HEK293 (cell line): Measurements from ENCODE around the gene GALNS.
A peak's percentile ranks its signal among the peaks of the same experiment; 100 is the strongest.

Experiments
- ZNF169 ChIP-seq: fragments of 450-650 bp; formaldehyde crosslinking; IDR thresholded peaks from 2 replicates; pipeline ENCODE4 v1.5.1; 2016; ENCODE audit warnings: missing biosample characterization, missing genetic modification characterization
- ZNF266 ChIP-seq: fragments of 450-650 bp; formaldehyde crosslinking; IDR thresholded peaks from 2 replicates; pipeline ENCODE4 v1.5.1; 2016; ENCODE audit warnings: missing biosample characterization, missing genetic modification characterization, low read depth
- ZNF324 ChIP-seq: fragments of 450-650 bp; formaldehyde crosslinking; IDR thresholded peaks from 2 replicates; pipeline ENCODE4 v1.5.1; 2016; ENCODE audit warnings: missing biosample characterization, missing genetic modification characterization
- ZNF350 ChIP-seq: fragments of 450-650 bp; formaldehyde crosslinking; IDR thresholded peaks from 2 replicates; pipeline ENCODE4 v1.5.0; 2017; ENCODE audit warnings: missing biosample characterization, mild to moderate bottlenecking, missing genetic modification characterization
- ZNF404 ChIP-seq: fragments of 450-650 bp; formaldehyde crosslinking; IDR thresholded peaks from 2 replicates; pipeline ENCODE4 v1.5.1; 2017; ENCODE audit warnings: missing biosample characterization, missing genetic modification characterization
- ZNF433 ChIP-seq: fragments of 450-650 bp; formaldehyde crosslinking; IDR thresholded peaks from 2 replicates; pipeline ENCODE4 v1.5.1; 2016; ENCODE audit warnings: missing biosample characterization, missing genetic modification characterization, low read depth
- ZNF610 ChIP-seq: fragments of 450-650 bp; formaldehyde crosslinking; IDR thresholded peaks from 2 replicates; pipeline ENCODE4 v1.5.1; 2016; ENCODE audit warnings: missing biosample characterization, missing genetic modification characterization, borderline replicate concordance
- ZNF660 ChIP-seq: fragments of 450-650 bp; IDR thresholded peaks from 2 replicates; pipeline ENCODE4 v1.5.1; 2018; ENCODE audit warnings: missing biosample characterization, mild to moderate bottlenecking, missing genetic modification characterization
- ZNF768 ChIP-seq: fragments of 450-650 bp; formaldehyde crosslinking; IDR thresholded peaks from 2 replicates; pipeline ENCODE4 v1.5.1; 2018; ENCODE audit warnings: missing biosample characterization, mild to moderate bottlenecking, missing genetic modification characterization
- ZNF830 ChIP-seq: fragments of 450-650 bp; IDR thresholded peaks from 2 replicates; pipeline ENCODE4 v1.5.0; 2018; ENCODE audit warnings: missing biosample characterization, missing genetic modification characterization, low read depth, mild to moderate bottlenecking, moderate library complexity
- ZSCAN16 ChIP-seq: fragments of 450-650 bp; formaldehyde crosslinking; IDR thresholded peaks from 2 replicates; pipeline ENCODE4 v1.5.1; 2016; ENCODE audit warnings: missing biosample characterization, missing genetic modification characterization
- ZSCAN23 ChIP-seq: fragments of 450-650 bp; formaldehyde crosslinking; IDR thresholded peaks from 2 replicates; pipeline ENCODE4 v1.5.1; 2016; ENCODE audit warnings: missing biosample characterization, missing genetic modification characterization
- TF ChIP-seq, protein P1 (sequence below): fragments of 450-650 bp; formaldehyde crosslinking; IDR thresholded peaks from 2 replicates; pipeline ENCODE4 v1.5.1; 2016; ENCODE audit warnings: missing biosample characterization, missing genetic modification characterization
- TF ChIP-seq, protein P2 (sequence below): fragments of 450-650 bp; formaldehyde crosslinking; IDR thresholded peaks from 2 replicates; pipeline ENCODE4 v1.5.1; 2017; ENCODE audit warnings: missing biosample characterization, missing genetic modification characterization
- TF ChIP-seq, protein P3 (sequence below): fragments of 450-650 bp; formaldehyde crosslinking; IDR thresholded peaks from 2 replicates; pipeline ENCODE4 v1.5.1; 2016; ENCODE audit warnings: missing biosample characterization, missing genetic modification characterization
- TF ChIP-seq, protein P4 (sequence below): fragments of 450-650 bp; formaldehyde crosslinking; IDR thresholded peaks from 2 replicates; pipeline ENCODE4; 2016; ENCODE audit warnings: missing biosample characterization, missing genetic modification characterization
- TF ChIP-seq, protein P5 (sequence below): fragments of 450-650 bp; formaldehyde crosslinking; IDR thresholded peaks from 2 replicates; pipeline ENCODE4 v1.5.1; 2017; ENCODE audit warnings: missing biosample characterization, missing genetic modification characterization
- TF ChIP-seq, protein P6 (sequence below): fragments of 450-650 bp; formaldehyde crosslinking; IDR thresholded peaks from 2 replicates; pipeline ENCODE4 v1.5.1; 2016; ENCODE audit warnings: missing biosample characterization, missing genetic modification characterization, low read depth
- TF ChIP-seq, protein P7 (sequence below): fragments of 450-650 bp; IDR thresholded peaks from 2 replicates; pipeline ENCODE4 v1.5.1; 2018; ENCODE audit warnings: missing biosample characterization, missing genetic modification characterization
- TF ChIP-seq, protein P8 (sequence below): fragments of 450-650 bp; formaldehyde crosslinking; IDR thresholded peaks from 2 replicates; pipeline ENCODE4 v1.5.1; 2016; ENCODE audit warnings: missing biosample characterization, missing genetic modification characterization

Gene GALNS

DNA sequence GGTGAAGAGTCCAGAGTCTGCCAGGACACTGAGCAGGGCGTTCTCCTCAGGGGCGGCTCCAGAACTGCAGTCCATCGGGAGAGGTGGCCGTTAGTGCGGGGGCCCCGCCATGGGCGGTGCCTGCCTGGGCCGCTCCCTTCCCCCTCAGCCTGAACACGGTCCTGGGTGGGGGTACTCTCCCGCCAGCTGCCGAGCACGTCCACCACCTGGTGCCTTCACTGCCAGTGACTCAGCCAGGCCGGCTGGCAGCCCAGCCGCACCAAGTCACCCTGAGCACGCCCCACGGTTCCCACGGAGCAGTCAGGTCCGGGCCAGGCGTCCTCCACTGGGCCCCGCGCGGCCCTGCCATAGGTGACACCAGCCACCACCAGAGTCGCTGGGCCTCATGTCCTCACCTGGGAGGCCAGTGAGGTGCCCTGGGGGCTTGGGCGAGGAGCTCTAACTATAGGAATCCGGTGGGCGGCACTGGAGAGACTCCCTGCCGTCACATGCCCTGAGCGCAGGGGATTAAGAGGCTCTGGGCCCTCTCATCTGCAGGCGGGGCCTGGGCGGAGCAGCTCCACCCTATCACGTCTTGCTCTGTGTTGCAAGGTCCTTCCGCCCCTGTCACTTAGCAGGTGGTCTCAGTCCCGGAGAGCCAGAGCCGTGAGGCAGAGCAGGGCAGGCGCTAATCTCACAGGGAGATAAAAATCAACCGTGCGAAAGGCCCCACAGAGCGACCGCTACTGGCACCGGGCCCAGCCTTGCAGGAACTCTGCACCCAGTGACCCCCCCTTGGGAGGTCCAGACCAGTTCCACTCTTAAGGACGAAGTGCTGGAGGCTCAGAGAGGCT lies 86.1 kb downstream of the GALNS start (continued):
- TF ChIP-seq, protein P1, sequence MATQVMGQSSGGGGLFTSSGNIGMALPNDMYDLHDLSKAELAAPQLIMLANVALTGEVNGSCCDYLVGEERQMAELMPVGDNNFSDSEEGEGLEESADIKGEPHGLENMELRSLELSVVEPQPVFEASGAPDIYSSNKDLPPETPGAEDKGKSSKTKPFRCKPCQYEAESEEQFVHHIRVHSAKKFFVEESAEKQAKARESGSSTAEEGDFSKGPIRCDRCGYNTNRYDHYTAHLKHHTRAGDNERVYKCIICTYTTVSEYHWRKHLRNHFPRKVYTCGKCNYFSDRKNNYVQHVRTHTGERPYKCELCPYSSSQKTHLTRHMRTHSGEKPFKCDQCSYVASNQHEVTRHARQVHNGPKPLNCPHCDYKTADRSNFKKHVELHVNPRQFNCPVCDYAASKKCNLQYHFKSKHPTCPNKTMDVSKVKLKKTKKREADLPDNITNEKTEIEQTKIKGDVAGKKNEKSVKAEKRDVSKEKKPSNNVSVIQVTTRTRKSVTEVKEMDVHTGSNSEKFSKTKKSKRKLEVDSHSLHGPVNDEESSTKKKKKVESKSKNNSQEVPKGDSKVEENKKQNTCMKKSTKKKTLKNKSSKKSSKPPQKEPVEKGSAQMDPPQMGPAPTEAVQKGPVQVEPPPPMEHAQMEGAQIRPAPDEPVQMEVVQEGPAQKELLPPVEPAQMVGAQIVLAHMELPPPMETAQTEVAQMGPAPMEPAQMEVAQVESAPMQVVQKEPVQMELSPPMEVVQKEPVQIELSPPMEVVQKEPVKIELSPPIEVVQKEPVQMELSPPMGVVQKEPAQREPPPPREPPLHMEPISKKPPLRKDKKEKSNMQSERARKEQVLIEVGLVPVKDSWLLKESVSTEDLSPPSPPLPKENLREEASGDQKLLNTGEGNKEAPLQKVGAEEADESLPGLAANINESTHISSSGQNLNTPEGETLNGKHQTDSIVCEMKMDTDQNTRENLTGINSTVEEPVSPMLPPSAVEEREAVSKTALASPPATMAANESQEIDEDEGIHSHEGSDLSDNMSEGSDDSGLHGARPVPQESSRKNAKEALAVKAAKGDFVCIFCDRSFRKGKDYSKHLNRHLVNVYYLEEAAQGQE (tag by site-specific recombination) = no peak
- TF ChIP-seq ZNF350 (tag by site-specific recombination) (no peak), ZNF324 (tag by site-specific recombination) (peak; percentile 53), ZSCAN23 (tag by site-specific recombination) (no peak), ZNF404 (tag by site-specific recombination) (no peak), ZNF610 (tag by site-specific recombination) (no peak; the same call in 1 of the 2 replicates), ZSCAN16 (tag by site-specific recombination) (no peak), ZNF433 (tag by site-specific recombination) (no peak), ZNF660 (peak; percentile 88), ZNF169 (tag by site-specific recombination) (no peak), ZNF830 (no peak), ZNF768 (tag by site-specific recombination) (no peak; the same call in 1 of the 2 replicates), ZNF266 (tag by site-specific recombination) (no peak)
- TF ChIP-seq, protein P2, sequence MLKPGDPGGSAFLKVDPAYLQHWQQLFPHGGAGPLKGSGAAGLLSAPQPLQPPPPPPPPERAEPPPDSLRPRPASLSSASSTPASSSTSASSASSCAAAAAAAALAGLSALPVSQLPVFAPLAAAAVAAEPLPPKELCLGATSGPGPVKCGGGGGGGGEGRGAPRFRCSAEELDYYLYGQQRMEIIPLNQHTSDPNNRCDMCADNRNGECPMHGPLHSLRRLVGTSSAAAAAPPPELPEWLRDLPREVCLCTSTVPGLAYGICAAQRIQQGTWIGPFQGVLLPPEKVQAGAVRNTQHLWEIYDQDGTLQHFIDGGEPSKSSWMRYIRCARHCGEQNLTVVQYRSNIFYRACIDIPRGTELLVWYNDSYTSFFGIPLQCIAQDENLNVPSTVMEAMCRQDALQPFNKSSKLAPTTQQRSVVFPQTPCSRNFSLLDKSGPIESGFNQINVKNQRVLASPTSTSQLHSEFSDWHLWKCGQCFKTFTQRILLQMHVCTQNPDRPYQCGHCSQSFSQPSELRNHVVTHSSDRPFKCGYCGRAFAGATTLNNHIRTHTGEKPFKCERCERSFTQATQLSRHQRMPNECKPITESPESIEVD = no peak
- TF ChIP-seq, protein P3, sequence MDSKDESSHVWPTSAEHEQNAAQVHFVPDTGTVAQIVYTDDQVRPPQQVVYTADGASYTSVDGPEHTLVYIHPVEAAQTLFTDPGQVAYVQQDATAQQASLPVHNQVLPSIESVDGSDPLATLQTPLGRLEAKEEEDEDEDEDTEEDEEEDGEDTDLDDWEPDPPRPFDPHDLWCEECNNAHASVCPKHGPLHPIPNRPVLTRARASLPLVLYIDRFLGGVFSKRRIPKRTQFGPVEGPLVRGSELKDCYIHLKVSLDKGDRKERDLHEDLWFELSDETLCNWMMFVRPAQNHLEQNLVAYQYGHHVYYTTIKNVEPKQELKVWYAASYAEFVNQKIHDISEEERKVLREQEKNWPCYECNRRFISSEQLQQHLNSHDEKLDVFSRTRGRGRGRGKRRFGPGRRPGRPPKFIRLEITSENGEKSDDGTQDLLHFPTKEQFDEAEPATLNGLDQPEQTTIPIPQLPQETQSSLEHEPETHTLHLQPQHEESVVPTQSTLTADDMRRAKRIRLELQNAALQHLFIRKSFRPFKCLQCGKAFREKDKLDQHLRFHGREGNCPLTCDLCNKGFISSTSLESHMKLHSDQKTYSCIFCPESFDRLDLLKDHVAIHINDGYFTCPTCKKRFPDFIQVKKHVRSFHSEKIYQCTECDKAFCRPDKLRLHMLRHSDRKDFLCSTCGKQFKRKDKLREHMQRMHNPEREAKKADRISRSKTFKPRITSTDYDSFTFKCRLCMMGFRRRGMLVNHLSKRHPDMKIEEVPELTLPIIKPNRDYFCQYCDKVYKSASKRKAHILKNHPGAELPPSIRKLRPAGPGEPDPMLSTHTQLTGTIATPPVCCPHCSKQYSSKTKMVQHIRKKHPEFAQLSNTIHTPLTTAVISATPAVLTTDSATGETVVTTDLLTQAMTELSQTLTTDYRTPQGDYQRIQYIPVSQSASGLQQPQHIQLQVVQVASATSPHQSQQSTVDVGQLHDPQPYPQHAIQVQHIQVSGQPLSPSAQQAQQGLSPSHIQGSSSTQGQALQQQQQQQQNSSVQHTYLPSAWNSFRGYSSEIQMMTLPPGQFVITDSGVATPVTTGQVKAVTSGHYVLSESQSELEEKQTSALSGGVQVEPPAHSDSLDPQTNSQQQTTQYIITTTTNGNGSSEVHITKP (tag by site-specific recombination) = peak; percentile 93
- TF ChIP-seq, protein P4, sequence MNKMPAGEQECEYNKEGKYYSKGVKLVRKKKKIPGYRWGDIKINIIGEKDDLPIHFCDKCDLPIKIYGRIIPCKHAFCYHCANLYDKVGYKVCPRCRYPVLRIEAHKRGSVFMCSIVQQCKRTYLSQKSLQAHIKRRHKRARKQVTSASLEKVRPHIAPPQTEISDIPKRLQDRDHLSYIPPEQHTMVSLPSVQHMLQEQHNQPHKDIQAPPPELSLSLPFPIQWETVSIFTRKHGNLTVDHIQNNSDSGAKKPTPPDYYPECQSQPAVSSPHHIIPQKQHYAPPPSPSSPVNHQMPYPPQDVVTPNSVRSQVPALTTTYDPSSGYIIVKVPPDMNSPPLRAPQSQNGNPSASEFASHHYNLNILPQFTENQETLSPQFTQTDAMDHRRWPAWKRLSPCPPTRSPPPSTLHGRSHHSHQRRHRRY = no peak
- TF ChIP-seq, protein P5, sequence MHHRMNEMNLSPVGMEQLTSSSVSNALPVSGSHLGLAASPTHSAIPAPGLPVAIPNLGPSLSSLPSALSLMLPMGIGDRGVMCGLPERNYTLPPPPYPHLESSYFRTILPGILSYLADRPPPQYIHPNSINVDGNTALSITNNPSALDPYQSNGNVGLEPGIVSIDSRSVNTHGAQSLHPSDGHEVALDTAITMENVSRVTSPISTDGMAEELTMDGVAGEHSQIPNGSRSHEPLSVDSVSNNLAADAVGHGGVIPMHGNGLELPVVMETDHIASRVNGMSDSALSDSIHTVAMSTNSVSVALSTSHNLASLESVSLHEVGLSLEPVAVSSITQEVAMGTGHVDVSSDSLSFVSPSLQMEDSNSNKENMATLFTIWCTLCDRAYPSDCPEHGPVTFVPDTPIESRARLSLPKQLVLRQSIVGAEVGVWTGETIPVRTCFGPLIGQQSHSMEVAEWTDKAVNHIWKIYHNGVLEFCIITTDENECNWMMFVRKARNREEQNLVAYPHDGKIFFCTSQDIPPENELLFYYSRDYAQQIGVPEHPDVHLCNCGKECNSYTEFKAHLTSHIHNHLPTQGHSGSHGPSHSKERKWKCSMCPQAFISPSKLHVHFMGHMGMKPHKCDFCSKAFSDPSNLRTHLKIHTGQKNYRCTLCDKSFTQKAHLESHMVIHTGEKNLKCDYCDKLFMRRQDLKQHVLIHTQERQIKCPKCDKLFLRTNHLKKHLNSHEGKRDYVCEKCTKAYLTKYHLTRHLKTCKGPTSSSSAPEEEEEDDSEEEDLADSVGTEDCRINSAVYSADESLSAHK (tag by site-specific recombination) = no peak
- TF ChIP-seq, protein P6, sequence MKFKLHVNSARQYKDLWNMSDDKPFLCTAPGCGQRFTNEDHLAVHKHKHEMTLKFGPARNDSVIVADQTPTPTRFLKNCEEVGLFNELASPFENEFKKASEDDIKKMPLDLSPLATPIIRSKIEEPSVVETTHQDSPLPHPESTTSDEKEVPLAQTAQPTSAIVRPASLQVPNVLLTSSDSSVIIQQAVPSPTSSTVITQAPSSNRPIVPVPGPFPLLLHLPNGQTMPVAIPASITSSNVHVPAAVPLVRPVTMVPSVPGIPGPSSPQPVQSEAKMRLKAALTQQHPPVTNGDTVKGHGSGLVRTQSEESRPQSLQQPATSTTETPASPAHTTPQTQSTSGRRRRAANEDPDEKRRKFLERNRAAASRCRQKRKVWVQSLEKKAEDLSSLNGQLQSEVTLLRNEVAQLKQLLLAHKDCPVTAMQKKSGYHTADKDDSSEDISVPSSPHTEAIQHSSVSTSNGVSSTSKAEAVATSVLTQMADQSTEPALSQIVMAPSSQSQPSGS (tag by site-specific recombination) = no peak; the same call in 1 of the 2 replicates
- TF ChIP-seq, protein P7, sequence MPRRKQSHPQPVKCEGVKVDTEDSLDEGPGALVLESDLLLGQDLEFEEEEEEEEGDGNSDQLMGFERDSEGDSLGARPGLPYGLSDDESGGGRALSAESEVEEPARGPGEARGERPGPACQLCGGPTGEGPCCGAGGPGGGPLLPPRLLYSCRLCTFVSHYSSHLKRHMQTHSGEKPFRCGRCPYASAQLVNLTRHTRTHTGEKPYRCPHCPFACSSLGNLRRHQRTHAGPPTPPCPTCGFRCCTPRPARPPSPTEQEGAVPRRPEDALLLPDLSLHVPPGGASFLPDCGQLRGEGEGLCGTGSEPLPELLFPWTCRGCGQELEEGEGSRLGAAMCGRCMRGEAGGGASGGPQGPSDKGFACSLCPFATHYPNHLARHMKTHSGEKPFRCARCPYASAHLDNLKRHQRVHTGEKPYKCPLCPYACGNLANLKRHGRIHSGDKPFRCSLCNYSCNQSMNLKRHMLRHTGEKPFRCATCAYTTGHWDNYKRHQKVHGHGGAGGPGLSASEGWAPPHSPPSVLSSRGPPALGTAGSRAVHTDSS (tag by site-specific recombination) = no peak
- TF ChIP-seq, protein P8, sequence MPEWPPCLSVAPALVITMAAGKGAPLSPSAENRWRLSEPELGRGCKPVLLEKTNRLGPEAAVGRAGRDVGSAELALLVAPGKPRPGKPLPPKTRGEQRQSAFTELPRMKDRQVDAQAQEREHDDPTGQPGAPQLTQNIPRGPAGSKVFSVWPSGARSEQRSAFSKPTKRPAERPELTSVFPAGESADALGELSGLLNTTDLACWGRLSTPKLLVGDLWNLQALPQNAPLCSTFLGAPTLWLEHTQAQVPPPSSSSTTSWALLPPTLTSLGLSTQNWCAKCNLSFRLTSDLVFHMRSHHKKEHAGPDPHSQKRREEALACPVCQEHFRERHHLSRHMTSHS = no peak
